ENCODE data around the gene RTN4. TPM values are rescaled to one million over a fixed set of nuclear protein-coding genes. Genes with fewer than 3 reads are reported as not detected.
A peak's percentile ranks its signal among the peaks of the same experiment; 100 is the strongest.

The RTN4 gene
- total RNA-seq, 1 experiment from 2014 or later = 513 TPM

DNA sequence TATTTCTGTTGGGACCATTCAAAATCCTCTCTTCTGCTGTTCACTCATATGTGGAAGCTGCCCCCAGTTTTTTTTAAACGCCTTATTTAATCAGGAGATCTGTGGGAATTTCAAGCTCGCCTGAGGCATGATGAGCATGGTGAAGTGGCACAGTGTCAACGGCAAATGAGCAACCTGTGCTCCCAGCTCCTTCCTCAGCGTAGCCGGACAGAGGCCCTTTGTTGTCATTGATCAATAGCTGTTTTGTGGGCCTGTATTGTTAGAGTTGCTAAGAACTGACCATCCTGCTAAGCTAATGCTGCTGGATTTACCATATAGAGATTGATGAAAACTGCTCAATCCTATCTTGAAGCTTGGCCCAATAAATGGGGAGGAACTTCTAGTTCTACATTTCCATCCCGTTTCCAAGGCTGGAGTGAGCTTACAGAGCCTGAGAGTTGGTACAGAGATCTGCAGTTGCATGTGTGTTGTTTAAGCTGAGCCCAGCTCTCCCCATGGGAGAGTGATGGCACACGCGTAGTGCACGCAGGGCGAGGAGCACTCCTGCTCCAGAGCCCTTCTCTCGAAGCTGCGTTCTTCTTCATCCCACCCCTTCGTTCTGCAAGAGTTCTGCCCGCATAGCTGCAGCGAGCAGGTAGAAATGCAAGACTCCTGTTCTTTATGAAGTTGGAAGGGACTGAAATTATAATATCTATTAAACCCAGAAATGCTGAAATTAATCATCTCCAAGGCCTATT is 108.8 kb downstream of the RTN4 start:
- no peak for TF ChIP-seq TCF7L2 (IDR thresholded peaks at IDR 0.05; ENCODE audit: low read depth, low read length)
- TF ChIP-seq, protein P1, sequence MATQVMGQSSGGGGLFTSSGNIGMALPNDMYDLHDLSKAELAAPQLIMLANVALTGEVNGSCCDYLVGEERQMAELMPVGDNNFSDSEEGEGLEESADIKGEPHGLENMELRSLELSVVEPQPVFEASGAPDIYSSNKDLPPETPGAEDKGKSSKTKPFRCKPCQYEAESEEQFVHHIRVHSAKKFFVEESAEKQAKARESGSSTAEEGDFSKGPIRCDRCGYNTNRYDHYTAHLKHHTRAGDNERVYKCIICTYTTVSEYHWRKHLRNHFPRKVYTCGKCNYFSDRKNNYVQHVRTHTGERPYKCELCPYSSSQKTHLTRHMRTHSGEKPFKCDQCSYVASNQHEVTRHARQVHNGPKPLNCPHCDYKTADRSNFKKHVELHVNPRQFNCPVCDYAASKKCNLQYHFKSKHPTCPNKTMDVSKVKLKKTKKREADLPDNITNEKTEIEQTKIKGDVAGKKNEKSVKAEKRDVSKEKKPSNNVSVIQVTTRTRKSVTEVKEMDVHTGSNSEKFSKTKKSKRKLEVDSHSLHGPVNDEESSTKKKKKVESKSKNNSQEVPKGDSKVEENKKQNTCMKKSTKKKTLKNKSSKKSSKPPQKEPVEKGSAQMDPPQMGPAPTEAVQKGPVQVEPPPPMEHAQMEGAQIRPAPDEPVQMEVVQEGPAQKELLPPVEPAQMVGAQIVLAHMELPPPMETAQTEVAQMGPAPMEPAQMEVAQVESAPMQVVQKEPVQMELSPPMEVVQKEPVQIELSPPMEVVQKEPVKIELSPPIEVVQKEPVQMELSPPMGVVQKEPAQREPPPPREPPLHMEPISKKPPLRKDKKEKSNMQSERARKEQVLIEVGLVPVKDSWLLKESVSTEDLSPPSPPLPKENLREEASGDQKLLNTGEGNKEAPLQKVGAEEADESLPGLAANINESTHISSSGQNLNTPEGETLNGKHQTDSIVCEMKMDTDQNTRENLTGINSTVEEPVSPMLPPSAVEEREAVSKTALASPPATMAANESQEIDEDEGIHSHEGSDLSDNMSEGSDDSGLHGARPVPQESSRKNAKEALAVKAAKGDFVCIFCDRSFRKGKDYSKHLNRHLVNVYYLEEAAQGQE (IDR thresholded peaks at IDR 0.05; ENCODE audit: insufficient read depth in 1 of 2, low read depth in 2 of 2, low read length in 1 of 2) = no peak
- TF ChIP-seq CTCF (IDR thresholded peaks at IDR 0.05) = no peak
- TF ChIP-seq SIN3A (IDR thresholded peaks at IDR 0.05; ENCODE audit: borderline replicate concordance, insufficient read depth, low read depth, low read length) = no peak
- no peak for TF ChIP-seq POLR2AphosphoS5 (IDR thresholded peaks at IDR 0.05; ENCODE audit: low read depth, low read length)
- peaks cover 11% of the 10 kb centered on the region; the same call in 1 of the 2 replicates for H3K9me3 ChIP-seq (ENCODE audit: control insufficient read depth, insufficient read depth, low read depth, low read length)
- intact Hi-C loops (cut with micrococcal nuclease; ENCODE audit: unreplicated experiment) = no loop called here
- no TSS peak for BruUV-seq (replicated peaks)
- H3K27me3 ChIP-seq (ENCODE audit: control insufficient read depth, insufficient read depth, low read length) = no peaks in the 10 kb centered on the region
- ChIA-PET POLR2A (no interaction called here), CTCF (no interaction called here)
- peak overlapping the region; percentile 30 for H3K27ac ChIP-seq (ENCODE audit: low read length)
- H3K4me3 ChIP-seq (ENCODE audit: low read depth in 2 of 2, low read length in 2 of 2) = no peak overlapping the region
- no peaks in the 10 kb centered on the region for H3K36me3 ChIP-seq (ENCODE audit: control insufficient read depth, insufficient read depth, low read length)
- ATAC-seq (no peak), DNase-seq (ENCODE audit: low read depth, low spot score) (no peak)
- in situ Hi-C loops (cut with HindIII; ENCODE audit: low pct_unique_long_range_greater_than_20kb, low sequenced_read_pairs) = no loop called here
- no peaks in the 10 kb centered on the region for H3K4me1 ChIP-seq (ENCODE audit: control insufficient read depth, insufficient read depth, low read length)

- H3K27me3 ChIP-seq (ENCODE audit: control insufficient read depth, insufficient read depth, low read length) = no peaks in the 10 kb centered on the region
- BruUV-seq (replicated peaks) = no TSS peak
- no peak overlapping the region for H3K4me3 ChIP-seq (ENCODE audit: low read depth in 2 of 2, low read length in 2 of 2)
- ChIA-PET POLR2A (no interaction called here), CTCF (no interaction called here)
- ATAC-seq = no peak
- in situ Hi-C loops (cut with HindIII; ENCODE audit: low pct_unique_long_range_greater_than_20kb, low sequenced_read_pairs) (no loop called here), intact Hi-C loops (cut with micrococcal nuclease; ENCODE audit: unreplicated experiment) (no loop called here)
- H3K36me3 ChIP-seq (ENCODE audit: control insufficient read depth, insufficient read depth, low read length) = no peaks in the 10 kb centered on the region
- no peak for DNase-seq (ENCODE audit: low read depth, low spot score)
- TF ChIP-seq SIN3A (IDR thresholded peaks at IDR 0.05; ENCODE audit: borderline replicate concordance, insufficient read depth, low read depth, low read length) (no peak), POLR2AphosphoS5 (IDR thresholded peaks at IDR 0.05; ENCODE audit: low read depth, low read length) (no peak)
- no peaks in the 10 kb centered on the region for H3K4me1 ChIP-seq (ENCODE audit: control insufficient read depth, insufficient read depth, low read length)
- peaks cover 11% of the 10 kb centered on the region; the same call in 1 of the 2 replicates for H3K9me3 ChIP-seq (ENCODE audit: control insufficient read depth, insufficient read depth, low read depth, low read length)
- H3K27ac ChIP-seq (ENCODE audit: low read length) = peak overlapping the region; percentile 30; the same call in 1 of the 2 replicates
These were observed 109.5 kb downstream of the RTN4 start for GRCh38 chr2:54940723-54941122.

Data from Panc1 (cell line).